Mammary epithelial cell (primary cell): ENCODE measurements around the gene COL13A1.

ENCODE experiments used
- EZH2 ChIP-seq: IDR thresholded peaks from 2 replicates; pipeline ENCODE4 v1.6.1; 2012; ENCODE audit warnings: low read length, inconsistent platforms, borderline replicate concordance
- TF ChIP-seq, protein P1 (sequence below), 2 donors: IDR thresholded peaks in 1 of 2; conservative IDR thresholded peaks in 1 of 2; 2 replicates each; pipeline ENCODE4 v1.5.1; 2011 to 2012; ENCODE audit warnings: inconsistent platforms in 2 of 2, low read length in 2 of 2, mild to moderate bottlenecking in 2 of 2, control low read depth in 1 of 2, low read depth in 1 of 2; ENCODE audit not compliant: insufficient read depth in 1 of 2; ENCODE audit errors: extremely low read depth in 1 of 2

DNA sequence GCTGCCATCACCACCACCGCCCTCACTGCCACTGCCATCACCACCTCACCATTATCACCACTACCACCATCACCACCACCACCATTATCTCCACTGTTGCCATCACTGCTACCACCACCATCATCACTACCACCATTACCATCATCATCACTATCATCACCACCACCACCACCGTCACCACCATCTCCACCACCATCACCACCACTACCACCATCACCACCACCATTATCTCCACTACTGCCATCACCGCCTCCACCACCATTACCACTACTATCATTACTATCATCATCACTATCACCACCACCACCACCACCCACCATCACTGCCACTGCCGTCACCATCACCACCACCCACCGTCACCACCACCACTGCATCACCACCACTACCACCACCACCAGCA lies 9.9 kb upstream of the COL13A1 start:
- TF ChIP-seq EZH2, result no peak
- TF ChIP-seq, protein P1, sequence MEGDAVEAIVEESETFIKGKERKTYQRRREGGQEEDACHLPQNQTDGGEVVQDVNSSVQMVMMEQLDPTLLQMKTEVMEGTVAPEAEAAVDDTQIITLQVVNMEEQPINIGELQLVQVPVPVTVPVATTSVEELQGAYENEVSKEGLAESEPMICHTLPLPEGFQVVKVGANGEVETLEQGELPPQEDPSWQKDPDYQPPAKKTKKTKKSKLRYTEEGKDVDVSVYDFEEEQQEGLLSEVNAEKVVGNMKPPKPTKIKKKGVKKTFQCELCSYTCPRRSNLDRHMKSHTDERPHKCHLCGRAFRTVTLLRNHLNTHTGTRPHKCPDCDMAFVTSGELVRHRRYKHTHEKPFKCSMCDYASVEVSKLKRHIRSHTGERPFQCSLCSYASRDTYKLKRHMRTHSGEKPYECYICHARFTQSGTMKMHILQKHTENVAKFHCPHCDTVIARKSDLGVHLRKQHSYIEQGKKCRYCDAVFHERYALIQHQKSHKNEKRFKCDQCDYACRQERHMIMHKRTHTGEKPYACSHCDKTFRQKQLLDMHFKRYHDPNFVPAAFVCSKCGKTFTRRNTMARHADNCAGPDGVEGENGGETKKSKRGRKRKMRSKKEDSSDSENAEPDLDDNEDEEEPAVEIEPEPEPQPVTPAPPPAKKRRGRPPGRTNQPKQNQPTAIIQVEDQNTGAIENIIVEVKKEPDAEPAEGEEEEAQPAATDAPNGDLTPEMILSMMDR (conservative IDR thresholded peaks at IDR 0.05 in 1 of 2, IDR thresholded peaks at IDR 0.05 in 1 of 2; ENCODE audit: extremely low read depth in 1 of 2, insufficient read depth in 1 of 2, low read depth in 1 of 2, low read length in 2 of 2), result no peak
